ENCODE data around the gene EIF4H.
"Not testable (repeated sequence)": the region's sequence is repeated elsewhere in the genome, so short reads cannot be mapped to it uniquely, and the experiment has no call there.

Gene EIF4H

DNA sequence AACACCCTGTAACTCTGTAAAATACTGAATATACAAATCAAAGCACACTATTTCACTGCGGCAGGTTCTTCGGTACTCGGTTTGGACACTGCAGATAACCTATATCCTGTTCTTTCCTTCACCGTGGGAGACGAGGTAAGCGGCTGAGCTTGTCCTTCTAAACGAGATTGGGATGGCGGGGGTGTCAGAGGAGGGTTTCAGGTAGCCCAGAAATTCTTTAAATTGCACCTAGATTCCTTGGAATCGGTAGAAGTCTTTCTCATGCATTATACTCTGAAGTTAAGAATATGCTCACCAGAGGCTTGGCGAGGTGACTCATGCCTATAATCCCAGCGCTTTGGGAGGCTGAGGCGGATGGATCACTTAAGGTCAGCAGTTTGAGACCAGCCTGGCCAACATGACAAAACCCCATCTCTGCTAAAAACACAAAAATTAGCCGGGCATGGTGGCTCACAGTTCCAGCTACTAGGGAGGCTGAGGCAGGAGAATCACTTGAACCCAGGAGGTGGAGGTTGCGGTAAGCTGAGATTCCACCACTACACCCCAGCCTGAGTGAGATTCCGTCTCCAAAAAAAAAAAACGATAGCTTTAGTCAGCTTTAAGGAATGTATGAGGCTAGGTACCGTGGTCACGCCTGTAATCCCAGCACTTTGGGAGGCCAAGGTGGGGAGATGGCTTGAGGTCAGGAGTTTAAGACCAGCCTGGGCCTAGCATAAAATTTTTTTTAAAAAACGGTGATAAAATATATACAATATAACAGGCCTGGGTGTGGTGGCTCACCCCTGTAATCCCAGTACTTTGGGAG is 25.6 kb downstream of the EIF4H start:
- DNase-seq (ENCODE audit: low spot score) = no peak

- peak; percentile 35 for DNase-seq (ENCODE audit: low spot score)
Observed at GRCh38 chr7:74202841-74203556, 28.8 kb downstream of the EIF4H start.

DNA sequence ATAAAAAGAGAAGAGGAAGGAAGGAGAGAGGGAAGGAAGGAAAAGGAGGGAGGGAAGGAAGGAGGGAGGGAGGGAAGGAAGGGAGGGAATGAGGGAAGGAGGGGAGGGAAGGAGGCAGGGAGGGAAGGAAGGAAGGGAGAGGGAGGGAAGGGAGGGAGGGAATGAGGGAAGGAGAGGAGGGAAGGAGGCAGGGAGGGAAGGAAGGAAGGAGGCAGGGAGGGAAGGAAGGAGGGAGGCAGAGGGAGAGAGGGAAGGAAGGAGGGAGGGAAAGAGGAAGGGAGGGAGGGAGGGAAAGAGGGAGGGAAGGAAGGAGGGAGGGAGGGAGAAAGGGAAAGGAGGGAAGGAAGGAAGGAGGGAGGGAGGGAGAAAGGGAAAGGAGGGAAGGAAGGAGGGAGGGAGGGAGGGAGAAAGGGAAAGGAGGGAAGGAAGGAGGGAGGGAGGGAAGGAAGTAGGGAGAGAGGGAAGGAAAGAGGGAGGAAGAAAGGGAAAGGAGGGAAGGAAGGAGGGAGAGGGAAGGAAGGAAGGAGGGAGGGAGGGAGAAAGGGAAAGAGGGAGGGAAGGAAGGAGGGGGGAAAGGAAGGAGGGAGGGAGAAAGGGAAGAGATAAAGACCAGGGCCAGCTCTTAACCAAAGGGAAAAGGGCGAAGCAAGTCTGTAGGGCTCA is 29.9 kb downstream of the EIF4H start:
- no peak for DNase-seq (ENCODE audit: low spot score)

- DNase-seq (ENCODE audit: low spot score) = not testable (repeated sequence)
Observed at GRCh38 chr7:74206052-74206451, 31.9 kb downstream of the EIF4H start.

- peak; percentile 72 for DNase-seq (ENCODE audit: low spot score)
Observed at GRCh38 chr7:74206589-74207120, 32.5 kb downstream of the EIF4H start.

- no peak for DNase-seq (ENCODE audit: low spot score)
Observed at GRCh38 chr7:74207586-74207985, 33.4 kb downstream of the EIF4H start.

DNA sequence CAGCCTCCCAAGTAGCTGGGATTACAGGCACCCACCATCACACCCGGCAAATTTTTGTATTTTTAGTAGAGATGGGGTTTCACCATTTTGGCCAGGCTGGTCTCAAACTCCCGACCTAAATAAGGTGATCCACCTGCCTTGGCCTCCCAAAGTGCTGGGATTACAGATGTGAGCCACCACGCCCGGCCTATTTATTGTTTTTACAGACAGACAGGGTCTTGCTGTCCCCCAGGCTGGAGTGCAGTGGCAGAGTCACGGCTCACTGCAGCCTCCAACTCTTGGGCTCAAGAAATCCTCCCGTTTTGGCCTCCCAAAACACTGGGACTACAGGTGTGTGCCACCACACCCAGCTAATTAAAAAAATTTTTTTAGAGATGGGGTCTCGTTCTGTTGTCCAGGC is 34.1 kb downstream of the EIF4H start:
- DNase-seq (ENCODE audit: low spot score) = not testable (repeated sequence)

- no peak for DNase-seq (ENCODE audit: low spot score)
Observed at GRCh38 chr7:74212661-74213060, 38.5 kb downstream of the EIF4H start.

DNA sequence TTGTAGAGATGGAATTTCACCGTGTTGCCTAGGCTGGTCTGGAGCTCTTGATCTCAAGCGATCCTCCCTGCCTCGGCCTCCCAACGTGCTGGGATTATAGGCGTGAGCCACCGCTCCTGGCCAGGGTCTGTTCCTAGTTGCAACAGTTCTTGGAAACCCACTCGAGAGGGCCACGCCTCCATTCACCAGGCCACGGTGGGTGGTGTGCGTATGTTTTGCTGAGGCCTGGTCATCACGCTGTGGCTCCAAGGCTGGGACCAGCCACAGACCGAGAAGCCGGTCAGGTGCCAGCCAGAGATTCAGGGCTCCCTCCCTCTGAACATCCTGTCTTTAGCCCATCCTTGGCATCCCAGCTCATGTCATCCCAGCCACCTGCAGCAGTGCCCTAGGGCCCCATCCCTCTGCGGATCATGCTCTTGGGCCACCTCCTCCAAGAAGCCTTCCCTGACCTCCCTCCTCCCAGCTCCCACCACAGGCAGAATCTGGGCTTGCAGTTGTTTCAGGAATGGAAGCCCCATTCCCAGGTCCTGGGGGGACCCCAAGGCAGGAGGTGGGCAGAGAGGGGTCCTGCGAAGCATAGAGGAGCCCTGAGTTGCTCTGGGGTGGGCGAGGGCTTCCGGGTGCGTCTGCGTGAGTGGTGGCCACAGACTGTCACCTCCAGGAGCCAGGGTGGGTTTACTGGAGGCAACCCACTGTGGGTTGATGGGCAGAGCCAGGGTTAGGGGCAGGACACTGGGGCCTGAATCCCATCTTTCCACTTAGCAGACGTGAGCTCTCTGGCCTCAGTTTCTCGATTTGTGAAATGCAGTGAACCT is 40.9 kb downstream of the EIF4H start:
- no peak for DNase-seq (ENCODE audit: low spot score)

DNA sequence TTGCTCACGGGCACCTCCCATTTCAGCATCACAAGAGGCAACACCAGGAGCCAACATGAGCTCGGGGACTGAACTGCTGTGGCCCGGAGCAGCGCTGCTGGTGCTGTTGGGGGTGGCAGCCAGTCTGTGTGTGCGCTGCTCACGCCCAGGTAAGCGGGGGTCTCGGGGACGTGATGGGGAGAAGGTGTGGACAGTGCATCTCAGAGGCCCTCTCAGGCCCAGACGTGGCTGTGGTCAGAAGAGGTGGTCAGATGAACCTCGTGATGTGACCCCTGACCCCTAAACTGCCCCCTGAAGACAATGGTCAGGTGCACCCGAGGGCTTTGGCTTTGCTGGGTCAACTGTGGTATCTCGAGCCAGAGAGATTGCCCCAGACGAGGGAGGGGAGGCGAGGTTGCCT is 41.8 kb downstream of the EIF4H start:
- no peak for DNase-seq (ENCODE audit: low spot score)

GRCh38 chr7:74216361-74216761 is 42.2 kb downstream of the EIF4H start:
- DNase-seq (ENCODE audit: low spot score) = no peak

DNA sequence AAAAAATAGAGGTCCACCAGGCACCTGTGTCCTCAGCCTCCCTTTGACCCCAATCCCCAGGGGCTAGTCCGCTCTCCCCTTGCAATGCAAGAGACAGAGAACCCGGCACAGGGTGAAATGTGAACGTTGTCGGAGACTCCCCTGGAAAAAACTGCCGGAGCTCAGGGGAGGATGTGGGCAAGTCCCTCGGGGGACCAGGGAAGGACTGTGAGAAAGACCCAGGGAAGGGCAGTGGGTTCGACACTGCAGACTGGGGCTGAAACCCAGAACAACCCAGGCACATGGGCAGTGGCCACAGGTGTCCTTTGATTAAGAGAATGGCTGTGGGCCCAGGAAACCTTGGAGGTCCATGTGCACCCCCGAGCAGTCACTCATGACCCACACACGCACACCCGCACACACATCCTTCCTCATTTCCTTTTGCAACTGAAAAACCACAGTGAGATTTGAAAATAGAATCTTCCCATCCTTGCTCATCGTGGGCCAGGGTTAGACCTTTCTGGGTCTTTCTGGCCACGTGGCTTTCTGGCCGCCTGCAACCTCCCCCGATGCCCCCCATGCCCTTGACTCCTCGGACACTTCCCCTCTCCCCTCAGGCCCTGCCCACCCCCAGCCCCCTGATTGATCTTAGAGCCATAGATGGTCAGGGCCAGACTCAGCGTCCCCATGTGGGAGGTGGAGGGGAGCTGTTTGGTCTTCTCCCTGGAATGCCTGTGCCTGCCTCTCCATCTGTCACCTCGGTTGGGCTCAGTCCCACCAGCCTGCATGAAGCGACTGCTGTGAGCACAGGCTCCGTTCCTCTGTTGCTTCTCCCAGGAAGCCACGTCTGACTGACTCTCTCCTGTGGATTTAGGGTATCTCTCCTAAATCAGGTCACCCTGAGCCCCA is 43.5 kb downstream of the EIF4H start:
- DNase-seq (ENCODE audit: low spot score) = no peak

- DNase-seq (ENCODE audit: low spot score) = no peak
Observed at GRCh38 chr7:74218343-74218698, 44.2 kb downstream of the EIF4H start.

GRCh38 chr7:74219416-74219815 is 45.3 kb downstream of the EIF4H start:
- no peak for DNase-seq (ENCODE audit: low spot score)

GRCh38 chr7:74220229-74220628 is 46.1 kb downstream of the EIF4H start:
- DNase-seq (ENCODE audit: low spot score) = no peak

DNA sequence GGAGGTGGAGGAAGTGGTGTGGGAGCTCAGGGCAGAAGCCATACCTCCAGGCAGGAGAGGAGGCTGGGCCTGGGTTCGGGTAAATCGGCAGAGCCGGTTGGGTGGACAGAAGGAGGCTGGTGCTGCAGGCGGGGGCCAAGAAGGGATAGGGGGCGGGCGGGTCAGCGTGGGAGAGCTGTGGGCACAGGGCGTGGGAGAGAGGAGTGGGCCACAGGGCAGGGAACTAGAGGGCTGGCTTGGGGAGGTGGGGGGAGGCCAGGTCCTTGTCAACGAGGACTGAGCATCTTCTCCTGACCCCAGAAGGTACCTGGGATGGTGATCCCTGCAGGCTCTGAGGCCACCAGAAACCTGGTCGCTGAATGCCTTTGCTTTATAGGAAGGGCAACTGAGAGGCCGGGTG is 47.6 kb downstream of the EIF4H start:
- no peak for DNase-seq (ENCODE audit: low spot score)

- DNase-seq (ENCODE audit: low spot score) = no peak
Observed at GRCh38 chr7:74222851-74223710, 48.9 kb downstream of the EIF4H start.

DNA sequence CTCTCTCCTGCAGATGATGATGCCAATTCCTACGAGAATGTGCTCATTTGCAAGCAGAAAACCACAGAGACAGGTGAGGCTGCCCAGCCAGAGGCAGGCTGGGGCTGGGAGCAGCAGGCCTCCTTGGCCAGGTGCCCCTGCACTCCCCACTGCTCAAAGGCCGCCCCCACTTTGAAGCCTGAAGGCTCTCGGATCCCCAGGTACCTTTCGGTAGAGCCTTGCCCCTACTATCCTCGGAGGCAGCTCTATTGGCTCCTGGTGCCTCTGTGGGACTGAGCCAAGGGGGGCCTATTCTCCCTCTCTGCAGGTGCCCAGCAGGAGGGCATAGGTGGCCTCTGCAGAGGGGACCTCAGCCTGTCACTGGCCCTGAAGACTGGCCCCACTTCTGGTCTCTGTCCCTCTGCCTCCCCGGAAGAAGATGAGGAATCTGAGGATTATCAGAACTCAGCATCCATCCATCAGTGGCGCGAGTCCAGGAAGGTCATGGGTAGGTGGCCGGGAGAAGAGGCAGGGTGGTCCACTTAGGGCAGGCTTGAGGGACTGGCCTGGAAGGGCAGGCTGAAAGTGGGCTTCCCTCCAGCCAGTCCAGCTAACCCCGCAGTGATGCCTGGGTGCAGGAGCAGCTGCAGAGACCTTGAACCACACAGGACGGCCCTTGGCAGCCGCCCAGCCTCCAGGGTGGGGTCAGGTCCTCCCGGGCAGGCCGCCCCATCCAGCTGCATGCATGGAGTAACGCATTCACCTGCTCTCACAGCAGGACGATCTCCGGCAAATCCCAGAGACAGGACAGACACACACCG is 49.8 kb downstream of the EIF4H start:
- DNase-seq (ENCODE audit: low spot score) = no peak

GRCh38 chr7:74224511-74224832 is 50.3 kb downstream of the EIF4H start:
- DNase-seq (ENCODE audit: low spot score) = no peak
